OCI-LY7 (cell line): ENCODE results near the gene SAP30BP. TPM values are rescaled to one million over a fixed set of nuclear protein-coding genes. Genes with fewer than 3 reads are reported as not detected.

Experiments used
- BruUV-seq: library from RNA; stranded (reverse); fragments of 400-500 nt; replicated peaks from 2 replicates; lab custom pipeline; 2021; lab: Mats Ljungman, UMichigan
- CTCF ChIA-PET: fragments of 300-600 bp; sonication (Branson Sonifier 250); formaldehyde crosslinking; loops from one replicate; lab custom pipeline; 2022; ENCODE audit warnings: antibody characterized with exemption; ENCODE audit not compliant: unreplicated experiment; lab: Charles Lee
- POLR2A ChIA-PET: fragments of 300-600 bp; sonication (Branson Sonifier 250); formaldehyde crosslinking; loops from one replicate; lab custom pipeline; 2022; ENCODE audit warnings: antibody characterized with exemption; lab: Charles Lee
- DNase-seq: peaks from one replicate; pipeline ENCODE4 v3.0.0-alpha.2; 2015; ENCODE audit warnings: low spot score
- H2AFZ ChIP-seq: fragments of 200-600 bp; sonication (generic), shearing (Covaris generic); 2 replicates; pipeline ENCODE4 v1.6.1; 2014; ENCODE audit warnings: mild to moderate bottlenecking, antibody characterized with exemption, low read length, moderate library complexity
- H3K27ac ChIP-seq: fragments of 200-600 bp; sonication (generic); 2 replicates; pipeline ENCODE4 v1.5.1; 2014; ENCODE audit warnings: mixed run types, low read depth, mild to moderate bottlenecking, moderate library complexity, low read length, inconsistent platforms; ENCODE audit not compliant: poor library complexity, severe bottlenecking
- H3K36me3 ChIP-seq: fragments of 200-600 bp; sonication (generic); 2 replicates; pipeline ENCODE4 v1.6.1; 2014; ENCODE audit warnings: mild to moderate bottlenecking, antibody characterized with exemption, low read length, moderate library complexity, mixed read lengths; ENCODE audit not compliant: insufficient read depth
- H3K4me1 ChIP-seq: fragments of 200-600 bp; sonication (generic); 2 replicates; pipeline ENCODE4 v1.5.1; 2014; ENCODE audit warnings: mild to moderate bottlenecking, low read length; ENCODE audit not compliant: insufficient read depth, poor library complexity, severe bottlenecking
- H3K4me2 ChIP-seq: fragments of 200-600 bp; sonication (generic); 2 replicates; pipeline ENCODE4 v1.6.1; 2014; ENCODE audit warnings: mild to moderate bottlenecking, low read length
- H3K4me3 ChIP-seq: fragments of 200-600 bp; sonication (generic); 2 replicates; pipeline ENCODE4 v1.5.1; 2014; ENCODE audit warnings: mild to moderate bottlenecking, low read depth, low read length; ENCODE audit not compliant: poor library complexity, severe bottlenecking
- H3K79me2 ChIP-seq: fragments of 200-600 bp; sonication (generic); 2 replicates; pipeline ENCODE4 v1.6.1; 2016; ENCODE audit warnings: low read depth, mild to moderate bottlenecking, low read length, moderate library complexity, mixed read lengths; ENCODE audit not compliant: insufficient read depth
- H3K9me2 ChIP-seq: fragments of 200-600 bp; sonication (generic); 2 replicates; pipeline ENCODE4 v1.6.1; 2016; ENCODE audit warnings: mild to moderate bottlenecking, low read length, mixed read lengths; ENCODE audit not compliant: insufficient read depth
- H3K9me3 ChIP-seq: fragments of 200-600 bp; sonication (generic); 2 replicates; pipeline ENCODE4 v1.6.1; 2014; ENCODE audit warnings: mild to moderate bottlenecking, mixed run types, low read length, mixed read lengths
- H4K20me1 ChIP-seq: fragments of 200-600 bp; sonication (generic); 2 replicates; pipeline ENCODE4 v1.6.1; 2014; ENCODE audit warnings: mild to moderate bottlenecking, antibody characterized with exemption, low read length, moderate library complexity, mixed read lengths; ENCODE audit not compliant: insufficient read depth
- EZH2phosphoT487 ChIP-seq: fragments of 200-600 bp; sonication (generic); IDR thresholded peaks from 2 replicates; pipeline ENCODE4 v1.6.1; 2018; ENCODE audit warnings: low read depth, borderline replicate concordance, mild to moderate bottlenecking, mixed run types, antibody characterized with exemption, low read length, moderate library complexity, mixed read lengths
- intact Hi-C: fragments of 100-400 bp; cut with micrococcal nuclease; formaldehyde crosslinking; loops from one replicate; pipeline ENCODE4 v1.10.0; 2022; ENCODE audit not compliant: unreplicated experiment
- total RNA-seq, 2 experiments: library from RNA; depleted of rRNA in 1 of 2; stranded (reverse); fragments of >200 nt in 1 of 2; shearing (Covaris generic) in 1 of 2; gene quantifications; 2 replicates each; pipeline ENCODE4 v1.2.3, GENCODE V29; 2014 to 2022
- TF ChIP-seq, protein P1 (sequence below): fragments of 200-600 bp; sonication (generic); conservative IDR thresholded peaks from 2 replicates; pipeline ENCODE4 v1.5.1; 2014; ENCODE audit warnings: mild to moderate bottlenecking, antibody characterized with exemption, low read length, moderate library complexity, mixed read lengths

SAP30BP gene
- total RNA-seq, 2 experiments from 2014 or later = 127 to 187 TPM

DNA sequence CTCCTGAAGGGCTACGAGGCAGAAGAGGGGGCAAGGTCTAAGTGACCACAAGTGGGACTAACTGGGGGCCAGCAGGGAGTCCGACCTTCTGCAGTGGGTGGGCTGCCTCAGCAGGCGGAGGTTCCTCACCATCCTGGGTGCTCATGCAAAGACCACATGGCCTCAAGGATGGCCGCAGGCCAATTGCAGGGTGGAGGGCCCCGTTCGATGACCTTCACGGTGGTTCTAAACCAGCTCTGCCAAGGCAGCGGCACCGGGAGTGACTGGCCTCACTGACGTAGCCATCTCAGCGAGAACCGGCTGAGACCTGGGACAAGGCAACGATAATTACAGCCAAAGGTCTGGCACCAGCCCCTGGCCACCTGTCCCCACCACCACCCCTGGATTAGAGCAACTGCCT, 28.2 kb upstream of the SAP30BP start:
- ChIA-PET POLR2A (no interaction called here), CTCF (interaction anchor here (1.0 kb wide), 1 partner anchor 16 kb away, joined by 4 read pairs; no protein-coding TSS in a partner anchor)
- H3K9me2 ChIP-seq = no peaks in the 10 kb centered on the region
- no peak overlapping the region for H3K4me3 ChIP-seq
- no TSS peak for BruUV-seq
- no peaks in the 10 kb centered on the region for H4K20me1 ChIP-seq
- intact Hi-C loops = no loop called here
- no peak overlapping the region for H2AFZ ChIP-seq
- no peaks in the 10 kb centered on the region for H3K9me3 ChIP-seq
- H3K4me2 ChIP-seq = no peak overlapping the region
- H3K79me2 ChIP-seq = no peaks in the 10 kb centered on the region
- H3K27ac ChIP-seq = no peak overlapping the region
- no peak for DNase-seq
- TF ChIP-seq EZH2phosphoT487 = no peak
- TF ChIP-seq, protein P1, sequence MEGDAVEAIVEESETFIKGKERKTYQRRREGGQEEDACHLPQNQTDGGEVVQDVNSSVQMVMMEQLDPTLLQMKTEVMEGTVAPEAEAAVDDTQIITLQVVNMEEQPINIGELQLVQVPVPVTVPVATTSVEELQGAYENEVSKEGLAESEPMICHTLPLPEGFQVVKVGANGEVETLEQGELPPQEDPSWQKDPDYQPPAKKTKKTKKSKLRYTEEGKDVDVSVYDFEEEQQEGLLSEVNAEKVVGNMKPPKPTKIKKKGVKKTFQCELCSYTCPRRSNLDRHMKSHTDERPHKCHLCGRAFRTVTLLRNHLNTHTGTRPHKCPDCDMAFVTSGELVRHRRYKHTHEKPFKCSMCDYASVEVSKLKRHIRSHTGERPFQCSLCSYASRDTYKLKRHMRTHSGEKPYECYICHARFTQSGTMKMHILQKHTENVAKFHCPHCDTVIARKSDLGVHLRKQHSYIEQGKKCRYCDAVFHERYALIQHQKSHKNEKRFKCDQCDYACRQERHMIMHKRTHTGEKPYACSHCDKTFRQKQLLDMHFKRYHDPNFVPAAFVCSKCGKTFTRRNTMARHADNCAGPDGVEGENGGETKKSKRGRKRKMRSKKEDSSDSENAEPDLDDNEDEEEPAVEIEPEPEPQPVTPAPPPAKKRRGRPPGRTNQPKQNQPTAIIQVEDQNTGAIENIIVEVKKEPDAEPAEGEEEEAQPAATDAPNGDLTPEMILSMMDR = no peak
- peaks cover 21% of the 10 kb centered on the region for H3K36me3 ChIP-seq
- peaks cover 6% of the 10 kb centered on the region for H3K4me1 ChIP-seq

DNA sequence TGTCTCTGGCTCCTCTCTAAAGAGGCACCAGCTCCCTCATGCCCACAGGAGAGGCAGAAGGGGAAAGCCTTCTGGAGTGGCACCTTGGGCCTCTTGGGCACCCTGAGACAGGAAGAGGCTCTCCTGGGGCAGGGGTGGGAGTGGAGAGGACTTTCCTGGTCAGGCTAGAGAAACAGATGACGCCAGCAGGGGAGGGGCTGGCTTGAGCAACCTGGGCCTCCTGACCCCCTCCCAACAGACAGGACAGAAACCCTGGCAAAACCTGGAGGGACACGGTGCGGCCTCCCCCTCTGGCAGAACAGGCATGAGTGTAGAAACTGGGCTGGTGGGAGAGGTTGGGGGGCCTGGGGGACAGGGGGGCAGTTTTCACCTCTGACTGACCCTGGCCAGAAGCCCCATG, 27.8 kb upstream of the SAP30BP start:
- H3K9me3 ChIP-seq = no peaks in the 10 kb centered on the region
- CTCF ChIA-PET = no interaction called here
- DNase-seq = no peak
- H4K20me1 ChIP-seq = no peaks in the 10 kb centered on the region
- H3K9me2 ChIP-seq = no peaks in the 10 kb centered on the region
- POLR2A ChIA-PET = no interaction called here
- H3K4me2 ChIP-seq = no peak overlapping the region
- peaks cover 2% of the 10 kb centered on the region for H3K4me1 ChIP-seq
- no peaks in the 10 kb centered on the region for H3K79me2 ChIP-seq
- no peak overlapping the region for H2AFZ ChIP-seq
- intact Hi-C loops = no loop called here
- no peak overlapping the region for H3K27ac ChIP-seq
- BruUV-seq = no TSS peak
- H3K4me3 ChIP-seq = no peak overlapping the region
- TF ChIP-seq, protein P1 = no peak
- no peak for TF ChIP-seq EZH2phosphoT487
- peaks cover 24% of the 10 kb centered on the region for H3K36me3 ChIP-seq

DNA sequence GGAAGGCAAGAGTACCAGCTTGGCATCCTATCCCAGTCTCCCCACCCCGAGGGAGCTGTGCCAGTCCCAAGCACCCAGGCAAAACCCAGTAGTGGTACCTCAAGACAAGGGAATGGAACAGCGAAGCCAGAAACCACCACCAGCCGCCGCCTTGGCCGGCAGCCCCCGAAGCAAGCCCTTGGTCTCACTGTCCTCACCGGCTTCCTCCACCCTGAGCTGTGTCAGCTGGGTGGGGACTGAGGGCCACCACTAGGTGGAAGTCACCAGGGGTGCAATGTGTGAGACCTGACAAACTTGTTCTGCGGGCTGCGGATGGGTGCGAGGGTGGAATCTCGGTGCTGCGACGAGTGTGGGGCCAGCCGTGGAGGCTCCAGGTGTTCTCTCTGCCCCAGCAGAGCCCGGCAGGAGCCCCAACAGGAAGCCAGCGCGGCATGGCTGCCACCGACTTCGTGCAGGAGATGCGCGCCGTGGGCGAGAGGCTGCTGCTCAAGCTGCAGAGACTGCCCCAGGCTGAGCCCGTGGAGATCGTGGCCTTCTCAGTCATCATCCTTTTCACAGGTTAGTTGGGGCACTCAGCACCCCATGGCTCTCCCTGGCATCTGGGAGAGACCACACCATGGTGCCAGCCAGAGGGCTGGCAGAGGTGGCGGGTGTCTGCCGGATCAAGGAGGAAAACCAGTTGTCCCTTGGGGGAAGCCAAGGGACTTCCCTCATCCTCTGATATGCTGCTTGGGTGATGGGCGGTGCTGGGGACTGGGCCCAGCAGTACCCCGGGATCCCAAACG, 27.2 kb upstream of the SAP30BP start:
- intact Hi-C loops = no loop called here
- H3K4me2 ChIP-seq = no peak overlapping the region

More for the DNA sequence above, 27.2 kb upstream of the SAP30BP start:
- no peaks in the 10 kb centered on the region for H4K20me1 ChIP-seq
- POLR2A ChIA-PET = no interaction called here
- DNase-seq = no peak
- no peak overlapping the region for H2AFZ ChIP-seq
- H3K36me3 ChIP-seq = peaks cover 27% of the 10 kb centered on the region
- no peaks in the 10 kb centered on the region for H3K4me1 ChIP-seq
- no peaks in the 10 kb centered on the region for H3K79me2 ChIP-seq
- CTCF ChIA-PET = no interaction called here
- no peak overlapping the region for H3K4me3 ChIP-seq
- no TSS peak for BruUV-seq
- no peak overlapping the region for H3K27ac ChIP-seq
- no peak for TF ChIP-seq EZH2phosphoT487
- TF ChIP-seq, protein P1 = no peak
- no peaks in the 10 kb centered on the region for H3K9me2 ChIP-seq
- H3K9me3 ChIP-seq = no peaks in the 10 kb centered on the region
